Measurements from ENCODE around the gene SRGAP2B.
"Not testable (repeated sequence)": the region's sequence is repeated elsewhere in the genome, so short reads cannot be mapped to it uniquely, and the experiment has no call there.

DNA sequence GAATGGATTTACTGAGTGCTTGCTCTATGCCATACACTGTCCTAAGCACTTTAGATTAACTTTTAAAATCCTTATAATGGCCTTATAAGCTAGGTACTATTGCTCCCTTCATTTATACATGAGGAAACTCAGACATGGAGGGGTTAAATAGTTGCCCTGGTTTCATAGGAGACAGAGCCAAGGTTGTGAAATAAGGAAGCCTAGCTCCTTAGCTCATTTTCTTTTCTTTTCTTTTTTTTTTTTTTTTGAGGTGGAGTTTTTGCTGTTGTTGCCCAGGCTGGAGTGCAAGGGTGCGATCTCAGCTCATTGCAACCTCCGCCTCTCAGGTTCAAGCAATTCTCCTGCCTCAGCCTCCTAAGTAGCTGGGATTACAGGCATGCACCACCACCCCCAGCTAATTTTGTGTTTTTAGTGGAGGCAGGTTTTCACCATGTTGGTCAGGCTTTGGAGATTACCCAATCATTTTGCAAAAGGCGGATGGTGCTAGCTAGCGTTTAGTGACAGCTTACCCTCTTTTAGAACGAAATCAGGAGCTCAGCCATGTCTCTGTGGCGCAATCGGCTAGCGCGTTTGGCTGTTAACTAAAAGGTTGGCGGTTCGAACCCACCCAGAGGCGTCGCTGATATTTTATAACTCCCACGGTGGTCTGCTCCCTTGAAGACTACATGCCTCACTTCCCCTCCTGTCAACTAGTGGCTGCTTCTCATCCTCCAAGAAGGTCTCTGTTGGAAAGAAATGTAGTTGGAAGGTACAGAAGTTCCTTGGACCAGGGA, 33.8 kb upstream of the SRGAP2B start:
- not testable (repeated sequence) for TF ChIP-seq POLR2A (IDR thresholded peaks at IDR 0.05; ENCODE audit: low read length); GATA1 (IDR thresholded peaks at IDR 0.05; ENCODE audit: low read depth, low read length)

Data from erythroblast (primary cell).